Sigmoid colon (tissue), 4 donors: Measurements from ENCODE around the gene MVB12B.

Experiments used
- POLR2A ChIP-seq, 2 donors: fragments of 450-650 bp; IDR thresholded peaks; one replicate each; pipeline ENCODE4 v1.6.1; 2016; ENCODE audit warnings: antibody characterized with exemption in 2 of 2, mild to moderate bottlenecking in 2 of 2, moderate library complexity in 2 of 2
- POLR2AphosphoS5 ChIP-seq, 4 donors: sonication (generic); formaldehyde crosslinking; IDR thresholded peaks; one replicate each; pipeline ENCODE4 v1.6.1; 2017; ENCODE audit warnings: antibody characterized with exemption in 4 of 4

- TF ChIP-seq POLR2A (IDR thresholded peaks at IDR 0.05) = no peak
- TF ChIP-seq POLR2AphosphoS5 (IDR thresholded peaks at IDR 0.05) = no peak
These were observed 32.1 kb upstream of the MVB12B start for GRCh38 chr9:126294331-126295081.
